Endothelial cell of umbilical vein (primary cell): ENCODE results near the gene MGAT4B.

Experiments used
- EZH2 ChIP-seq: IDR thresholded peaks from 2 replicates; pipeline ENCODE4 v1.6.1; 2012; ENCODE audit warnings: borderline replicate concordance, low read depth, mild to moderate bottlenecking, moderate library complexity, low read length, inconsistent platforms; ENCODE audit not compliant: severe bottlenecking
- POLR2A ChIP-seq: IDR thresholded peaks from 2 replicates; pipeline ENCODE4 v1.6.1; 2012; ENCODE audit warnings: low read depth, mild to moderate bottlenecking, control low read depth, low read length
- TF ChIP-seq, protein P1 (sequence below), 2 donors: IDR thresholded peaks; 1 replicate in 1 of 2; 2 replicates in 1 of 2; pipeline ENCODE4 v1.5.1; 2011; ENCODE audit warnings: low read length in 2 of 2, mild to moderate bottlenecking in 2 of 2, moderate library complexity in 2 of 2, control low read depth in 1 of 2, inconsistent platforms in 1 of 2, low read depth in 1 of 2; ENCODE audit not compliant: insufficient read depth in 1 of 2; ENCODE audit errors: extremely low read depth in 1 of 2
- TF ChIP-seq, protein P2 (sequence below): IDR thresholded peaks from 2 replicates; pipeline ENCODE4 v1.6.1; 2011; ENCODE audit not compliant: insufficient read depth, insufficient read length

DNA sequence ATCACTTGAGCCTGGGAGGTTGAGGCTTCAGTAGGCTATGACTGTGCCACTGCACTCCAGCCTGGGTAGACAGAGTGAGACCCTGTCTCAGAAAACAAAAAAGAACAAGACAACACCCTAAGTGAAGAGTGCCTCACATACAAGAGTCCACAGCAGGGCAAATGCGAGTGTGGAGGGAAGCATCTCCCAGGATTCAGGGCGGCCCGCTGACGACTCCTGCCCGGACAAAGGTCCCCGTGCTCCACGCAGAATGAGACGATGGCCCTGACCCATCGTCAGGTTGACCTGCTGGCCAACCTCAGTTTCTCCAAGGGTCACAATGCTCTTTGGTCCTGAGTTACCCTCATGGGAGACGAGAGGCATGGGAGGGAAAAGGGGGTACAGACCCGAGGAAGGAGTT, 33.7 kb upstream of the MGAT4B start:
- TF ChIP-seq, protein P1, sequence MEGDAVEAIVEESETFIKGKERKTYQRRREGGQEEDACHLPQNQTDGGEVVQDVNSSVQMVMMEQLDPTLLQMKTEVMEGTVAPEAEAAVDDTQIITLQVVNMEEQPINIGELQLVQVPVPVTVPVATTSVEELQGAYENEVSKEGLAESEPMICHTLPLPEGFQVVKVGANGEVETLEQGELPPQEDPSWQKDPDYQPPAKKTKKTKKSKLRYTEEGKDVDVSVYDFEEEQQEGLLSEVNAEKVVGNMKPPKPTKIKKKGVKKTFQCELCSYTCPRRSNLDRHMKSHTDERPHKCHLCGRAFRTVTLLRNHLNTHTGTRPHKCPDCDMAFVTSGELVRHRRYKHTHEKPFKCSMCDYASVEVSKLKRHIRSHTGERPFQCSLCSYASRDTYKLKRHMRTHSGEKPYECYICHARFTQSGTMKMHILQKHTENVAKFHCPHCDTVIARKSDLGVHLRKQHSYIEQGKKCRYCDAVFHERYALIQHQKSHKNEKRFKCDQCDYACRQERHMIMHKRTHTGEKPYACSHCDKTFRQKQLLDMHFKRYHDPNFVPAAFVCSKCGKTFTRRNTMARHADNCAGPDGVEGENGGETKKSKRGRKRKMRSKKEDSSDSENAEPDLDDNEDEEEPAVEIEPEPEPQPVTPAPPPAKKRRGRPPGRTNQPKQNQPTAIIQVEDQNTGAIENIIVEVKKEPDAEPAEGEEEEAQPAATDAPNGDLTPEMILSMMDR (IDR thresholded peaks at IDR 0.05; ENCODE audit: extremely low read depth in 1 of 2, insufficient read depth in 1 of 2, low read depth in 1 of 2, low read length in 2 of 2): no peak
- TF ChIP-seq EZH2: no peak
- TF ChIP-seq, protein P2, sequence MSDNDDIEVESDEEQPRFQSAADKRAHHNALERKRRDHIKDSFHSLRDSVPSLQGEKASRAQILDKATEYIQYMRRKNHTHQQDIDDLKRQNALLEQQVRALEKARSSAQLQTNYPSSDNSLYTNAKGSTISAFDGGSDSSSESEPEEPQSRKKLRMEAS: no peak
- TF ChIP-seq POLR2A: no peak
